Lower lobe of right lung (tissue), 2 donors: ENCODE data around the gene ALKBH4. TPM values are rescaled to one million over a fixed set of nuclear protein-coding genes. Genes with fewer than 3 reads are reported as not detected.

Experiments
- ATAC-seq, 2 donors: fragments of 200-7000 bp; cut with Tn5 transposase; one replicate each; pipeline ENCODE4 v1.9.1; 2020 to 2022; ENCODE audit warnings: mild to moderate bottlenecking in 2 of 2, moderate library complexity in 2 of 2
- DNase-seq: peaks from one replicate; pipeline ENCODE4 v3.0.0-alpha.2; 2020
- H3K27ac ChIP-seq: fragments of 200-600 bp; one replicate; pipeline ENCODE4 v1.8.0; 2022
- H3K27me3 ChIP-seq: fragments of 200-600 bp; one replicate; pipeline ENCODE4 v1.8.0; 2022; ENCODE audit warnings: low read depth
- H3K36me3 ChIP-seq: fragments of 200-600 bp; one replicate; pipeline ENCODE4 v1.8.0; 2022; ENCODE audit warnings: mild to moderate bottlenecking
- H3K4me1 ChIP-seq: fragments of 200-600 bp; one replicate; pipeline ENCODE4 v1.8.0; 2022
- H3K4me3 ChIP-seq: fragments of 200-600 bp; one replicate; pipeline ENCODE4 v1.8.0; 2022; ENCODE audit warnings: mild to moderate bottlenecking
- H3K9me3 ChIP-seq: fragments of 200-600 bp; one replicate; pipeline ENCODE4 v1.8.0; 2022
- CTCF ChIP-seq: fragments of 200-600 bp; IDR thresholded peaks from one replicate; pipeline ENCODE4 v1.8.0; 2022; ENCODE audit warnings: antibody characterized with exemption, mild to moderate bottlenecking
- intact Hi-C: fragments of 100-400 bp; cut with DNase I; formaldehyde crosslinking; loops from one replicate; pipeline ENCODE4 v1.11.0; 2022
- total RNA-seq: library from RNA; stranded (reverse); fragmentation: NEBNext Ultra II Directional; extraction: Animal tissue kit (Norgen Biotek cat#: 25700); gene quantifications from one replicate; pipeline ENCODE4 v1.2.1, GENCODE V29; 2021
- donor health status: DM: no; HTN: yes; CAD: no; lungs with severe emphysema.

The ALKBH4 gene
- total RNA-seq, 1 donor from 2014 or later, result 10.6 TPM

GRCh38 chr7:102415685-102416225 is 48.9 kb downstream of the ALKBH4 start:
- no peak for TF ChIP-seq CTCF
- no peak overlapping the region for H3K4me3 ChIP-seq
- H3K27me3 ChIP-seq, result no peaks in the 10 kb centered on the region
- H3K9me3 ChIP-seq, result no peaks in the 10 kb centered on the region
- H3K36me3 ChIP-seq, result peaks cover 92% of the 10 kb centered on the region
- peak overlapping the region; percentile 72 for H3K27ac ChIP-seq
- peak; percentile 55 for DNase-seq
- peaks cover 7% of the 10 kb centered on the region for H3K4me1 ChIP-seq
- peak; percentile 55 to 66 for ATAC-seq
- intact Hi-C loops, result no loop called here

- ATAC-seq (no peak), DNase-seq (no peak)
- TF ChIP-seq CTCF, result no peak
- intact Hi-C loops, result no loop called here
- Histone ChIP-seq H3K27ac (no peak overlapping the region), H3K4me3 (no peak overlapping the region), H3K27me3 (no peaks in the 10 kb centered on the region), H3K4me1 (peaks cover 7% of the 10 kb centered on the region), H3K36me3 (peaks cover 95% of the 10 kb centered on the region), H3K9me3 (no peaks in the 10 kb centered on the region)
Measured at GRCh38 chr7:102413611-102414010, 51.1 kb downstream of the ALKBH4 start.

- H3K9me3 ChIP-seq, result no peaks in the 10 kb centered on the region
- ATAC-seq, result no peak
- peaks cover 95% of the 10 kb centered on the region for H3K36me3 ChIP-seq
- no peaks in the 10 kb centered on the region for H3K27me3 ChIP-seq
- no peak for DNase-seq
- peaks cover 7% of the 10 kb centered on the region for H3K4me1 ChIP-seq
- TF ChIP-seq CTCF, result no peak
- H3K4me3 ChIP-seq, result no peak overlapping the region
- H3K27ac ChIP-seq, result no peak overlapping the region
- intact Hi-C loops, result no loop called here
Measured at GRCh38 chr7:102413091-102413490, 51.6 kb downstream of the ALKBH4 start.

- H3K27me3 ChIP-seq, result no peaks in the 10 kb centered on the region
- H3K4me3 ChIP-seq, result no peak overlapping the region
- ATAC-seq (peak in 1 of 2 donors; percentile 54), DNase-seq (no peak)
- intact Hi-C loops, result no loop called here
- H3K36me3 ChIP-seq, result peaks cover 95% of the 10 kb centered on the region
- peaks cover 7% of the 10 kb centered on the region for H3K4me1 ChIP-seq
- H3K27ac ChIP-seq, result no peak overlapping the region
- TF ChIP-seq CTCF, result peak; percentile 38
- H3K9me3 ChIP-seq, result no peaks in the 10 kb centered on the region
Measured at GRCh38 chr7:102412548-102412947, 52.1 kb downstream of the ALKBH4 start.

GRCh38 chr7:102410918-102411317 is 53.7 kb downstream of the ALKBH4 start:
- Histone ChIP-seq H3K9me3 (no peaks in the 10 kb centered on the region), H3K27me3 (no peaks in the 10 kb centered on the region), H3K27ac (no peak overlapping the region), H3K4me3 (no peak overlapping the region), H3K4me1 (peaks cover 2% of the 10 kb centered on the region), H3K36me3 (peaks cover 98% of the 10 kb centered on the region)
- ATAC-seq (no peak), DNase-seq (no peak)
- TF ChIP-seq CTCF, result no peak
- intact Hi-C loops, result no loop called here
